IMR-90 (cell line): ENCODE measurements around the gene GEMIN2. TPM values are rescaled to one million over a fixed set of nuclear protein-coding genes. Genes with fewer than 3 reads are reported as not detected.

Source experiments
- ATAC-seq: fragments of 200-7000 bp; cut with Tn5 transposase; 2 replicates; pipeline ENCODE4 v1.9.1; 2020; ENCODE audit warnings: low read depth, mild to moderate bottlenecking, moderate library complexity
- BruUV-seq: library from RNA; stranded (reverse); fragments of 400-500 nt; replicated peaks from 2 replicates; lab custom pipeline; 2021; lab: Mats Ljungman, UMichigan
- CTCF ChIA-PET: fragments of 300-600 bp; formaldehyde crosslinking; extraction: SDS; loops from one replicate; lab custom pipeline; 2021; ENCODE audit warnings: antibody characterized with exemption; lab: Yijun Ruan, JAX
- POLR2A ChIA-PET: fragments of 300-600 bp; sonication (Branson Sonifier 250); formaldehyde crosslinking; loops from one replicate; lab custom pipeline; 2022; ENCODE audit warnings: antibody characterized with exemption; ENCODE audit not compliant: unreplicated experiment; lab: Charles Lee
- DNase-seq: peaks from one replicate; pipeline ENCODE4 v3.0.0; 2013
- H2AFZ ChIP-seq: replicated peaks from 2 replicates; pipeline ENCODE3; 2013; ENCODE audit warnings: low read length, mild to moderate bottlenecking; ENCODE audit not compliant: poor library complexity
- H2AK5ac ChIP-seq: 2 replicates; pipeline ENCODE4 v1.6.1; 2013; ENCODE audit warnings: low read depth, low read length, inconsistent platforms
- H2AK9ac ChIP-seq: replicated peaks from 2 replicates; pipeline ENCODE3; 2013; ENCODE audit warnings: mild to moderate bottlenecking, low read depth, low read length, moderate library complexity; ENCODE audit not compliant: poor library complexity
- H2BK120ac ChIP-seq: 2 replicates; pipeline ENCODE4 v1.6.1; 2013; ENCODE audit warnings: low read depth, low read length, inconsistent platforms
- H2BK15ac ChIP-seq: 3 replicates; pipeline ENCODE4 v1.6.1; 2013; ENCODE audit warnings: low read depth, low read length, inconsistent platforms
- H2BK20ac ChIP-seq: 2 replicates; pipeline ENCODE4 v1.6.1; 2013; ENCODE audit warnings: low read depth, mild to moderate bottlenecking, inconsistent platforms, low read length, moderate library complexity
- H2BK5ac ChIP-seq: 2 replicates; pipeline ENCODE4 v1.6.1; 2013; ENCODE audit warnings: mild to moderate bottlenecking, low read depth, low read length, inconsistent platforms; ENCODE audit not compliant: poor library complexity, severe bottlenecking
- H3K14ac ChIP-seq: replicated peaks from 2 replicates; pipeline ENCODE4 v1.6.1; 2013; ENCODE audit warnings: low read depth, low read length, inconsistent platforms
- H3K18ac ChIP-seq: 2 replicates; pipeline ENCODE4 v1.6.1; 2013; ENCODE audit warnings: low read depth, low read length, control low read depth
- H3K23ac ChIP-seq: 2 replicates; pipeline ENCODE4 v1.6.1; 2013; ENCODE audit warnings: low read depth, low read length, inconsistent platforms
- H3K27ac ChIP-seq: 2 replicates; pipeline ENCODE4 v1.5.1; 2013; ENCODE audit warnings: mild to moderate bottlenecking, control low read depth, low read length; ENCODE audit not compliant: insufficient read depth
- H3K27me3 ChIP-seq: 2 replicates; pipeline ENCODE4 v1.6.1; 2013; ENCODE audit warnings: low read length; ENCODE audit not compliant: control insufficient read depth, insufficient read depth
- H3K36me3 ChIP-seq: 2 replicates; pipeline ENCODE4 v1.6.1; 2013; ENCODE audit warnings: low read length, mixed read lengths; ENCODE audit not compliant: control insufficient read depth, insufficient read depth
- H3K4ac ChIP-seq: 2 replicates; pipeline ENCODE4 v1.6.1; 2013; ENCODE audit warnings: low read depth, low read length, inconsistent platforms
- H3K4me1 ChIP-seq: 2 replicates; pipeline ENCODE4 v1.6.1; 2013; ENCODE audit warnings: low read length, mixed read lengths; ENCODE audit not compliant: control insufficient read depth, insufficient read depth
- H3K4me2 ChIP-seq: 2 replicates; pipeline ENCODE4 v1.6.1; 2013; ENCODE audit warnings: low read depth, mild to moderate bottlenecking, control low read depth, low read length, moderate library complexity
- H3K4me3 ChIP-seq: 2 replicates; pipeline ENCODE4 v1.5.1; 2013; ENCODE audit warnings: low read depth, mild to moderate bottlenecking, control low read depth, low read length, moderate library complexity; ENCODE audit not compliant: insufficient read depth
- H3K56ac ChIP-seq: 2 replicates; pipeline ENCODE4 v1.6.1; 2013; ENCODE audit warnings: low read length, inconsistent platforms; ENCODE audit not compliant: insufficient read depth; ENCODE audit errors: extremely low read depth
- H3K79me1 ChIP-seq, 2 experiments: 2 replicates each; pipeline ENCODE4 v1.6.1; 2013; ENCODE audit warnings: low read length in 2 of 2, inconsistent platforms in 1 of 2, low read depth in 1 of 2
- H3K9ac ChIP-seq: 2 replicates; pipeline ENCODE4 v1.6.1; 2013; ENCODE audit warnings: low read depth, low read length, control low read depth
- H3K9me1 ChIP-seq: 2 replicates; pipeline ENCODE4 v1.6.1; 2013; ENCODE audit warnings: low read length, inconsistent platforms; ENCODE audit not compliant: insufficient read depth
- H3K9me3 ChIP-seq: 2 replicates; pipeline ENCODE4 v1.6.1; 2013; ENCODE audit warnings: low read length; ENCODE audit not compliant: control insufficient read depth, insufficient read depth
- H4K20me1 ChIP-seq: 2 replicates; pipeline ENCODE4 v1.6.1; 2013; ENCODE audit warnings: low read length, inconsistent platforms; ENCODE audit not compliant: insufficient read depth
- H4K5ac ChIP-seq: 2 replicates; pipeline ENCODE4 v1.6.1; 2013; ENCODE audit warnings: mild to moderate bottlenecking, low read depth, low read length, control low read depth
- H4K8ac ChIP-seq, 2 experiments: 2 replicates each; pipeline ENCODE4 v1.6.1; 2013; ENCODE audit warnings: low read depth in 2 of 2, low read length in 2 of 2, control low read depth in 1 of 2, inconsistent platforms in 1 of 2
- H4K91ac ChIP-seq: 2 replicates; pipeline ENCODE4 v1.6.1; 2013; ENCODE audit warnings: low read depth, low read length, inconsistent platforms; ENCODE audit not compliant: insufficient read depth
- MAFK ChIP-seq: IDR thresholded peaks from 2 replicates; pipeline ENCODE4 v1.6.1; 2012; ENCODE audit warnings: low read depth, low read length, improper control_type of control experiment
- MXI1 ChIP-seq: IDR thresholded peaks from 2 replicates; pipeline ENCODE4 v1.6.1; 2012; ENCODE audit warnings: low read depth, mild to moderate bottlenecking, low read length, moderate library complexity, borderline replicate concordance
- RCOR1 ChIP-seq: IDR thresholded peaks from 2 replicates; pipeline ENCODE4 v1.6.1; 2012; ENCODE audit warnings: mild to moderate bottlenecking, low read length, improper control_type of control experiment; ENCODE audit not compliant: insufficient replicate concordance
- SMC3 ChIP-seq: fragments of 150-350 bp; IDR thresholded peaks from 2 replicates; pipeline ENCODE4 v1.6.1; 2016; ENCODE audit warnings: low read depth, mild to moderate bottlenecking, antibody characterized with exemption, low read length, moderate library complexity
- USF2 ChIP-seq: fragments of 150-350 bp; IDR thresholded peaks from 2 replicates; pipeline ENCODE4 v1.6.1; 2017; ENCODE audit warnings: mild to moderate bottlenecking, antibody characterized with exemption, low read length, low read depth
- WGBS, 2 experiments: methylation state at CpG; one replicate each; pipeline versions ENCODE4 v1.1.5 to v1.1.7; 2013; ENCODE audit warnings: missing lambda C conversion rate in 2 of 2; ENCODE audit not compliant: insufficient read length in 1 of 2; ENCODE audit errors: extremely low coverage in 2 of 2; 5-methylcytosine and 5-hydroxymethylcytosine counted together
- dilution Hi-C: fragments of 300-500 bp; cut with HindIII; formaldehyde crosslinking; loops from one replicate; pipeline ENCODE4 v1.14.3; 2018; ENCODE audit warnings: low sequenced_read_pairs; ENCODE audit not compliant: unreplicated experiment
- in situ Hi-C: fragments of 300-500 bp; cut with MboI; formaldehyde crosslinking; loops from 3 replicates; pipeline ENCODE4 v1.14.3; 2019; ENCODE audit warnings: low sequenced_read_pairs, inconsistent platforms, mixed read lengths
- intact Hi-C: fragments of 100-400 bp; cut with micrococcal nuclease; formaldehyde crosslinking; loops from 2 replicates; pipeline ENCODE4 v1.10.0; 2022
- polyA plus RNA-seq, 3 experiments: library from polyadenylated mRNA; depleted of rRNA; stranded (reverse); fragments of >200 nt; gene quantifications; 2 replicates each; pipeline ENCODE4 v1.2.3, GENCODE V29; 2012; ENCODE audit warnings: low replicate concordance in 1 of 3
- total RNA-seq: library from RNA; depleted of rRNA; stranded (reverse); fragments of >200 nt; gene quantifications from 2 replicates; pipeline ENCODE4 v1.2.3, GENCODE V29; 2012

GEMIN2 gene
- total and polyA plus RNA-seq, 2 of the 4 experiments (the other 2 are of a cell fraction): 10.6 to 11.2 TPM

GRCh38 chr14:39122330-39123138, 8.4 kb downstream of the GEMIN2 start:
- no peak overlapping the region for H4K91ac ChIP-seq
- no TSS peak for BruUV-seq
- no peak overlapping the region for H3K4me2 ChIP-seq
- H3K27ac ChIP-seq: no peak overlapping the region
- H3K9me1 ChIP-seq: no peaks in the 10 kb centered on the region
- no peak overlapping the region for H3K18ac ChIP-seq
- ATAC-seq (no peak), DNase-seq (no peak)
- no peak overlapping the region for H3K4ac ChIP-seq
- no peak overlapping the region for H3K14ac ChIP-seq
- no peaks in the 10 kb centered on the region for H3K79me1 ChIP-seq
- H3K4me1 ChIP-seq: no peaks in the 10 kb centered on the region
- in situ Hi-C loops: no loop called here
- H3K36me3 ChIP-seq: peaks cover 15% of the 10 kb centered on the region
- no peak overlapping the region for H3K23ac ChIP-seq
- H2BK15ac ChIP-seq: no peak overlapping the region
- ChIA-PET CTCF (no interaction called here), POLR2A (interaction anchor here (0.5 to 0.6 kb wide), 2 partner anchors 24 to 28 kb away, joined by 3 to 6 read pairs; no protein-coding TSS in a partner anchor)
- H4K20me1 ChIP-seq: no peaks in the 10 kb centered on the region
- H3K56ac ChIP-seq: no peak overlapping the region
- H3K27me3 ChIP-seq: no peaks in the 10 kb centered on the region
- no peaks in the 10 kb centered on the region for H3K9me3 ChIP-seq
- H2BK20ac ChIP-seq: no peak overlapping the region
- no peak overlapping the region for H2AFZ ChIP-seq
- H4K8ac ChIP-seq: no peak overlapping the region
- H2AK5ac ChIP-seq: no peak overlapping the region
- H2AK9ac ChIP-seq: no peak overlapping the region
- no peak overlapping the region for H3K9ac ChIP-seq
- no peak overlapping the region for H3K4me3 ChIP-seq
- WGBS, 2 experiments: no CpG with 5 or more reads among the region's 3 CpGs
- no peak overlapping the region for H2BK120ac ChIP-seq
- TF ChIP-seq USF2: no peak
- TF ChIP-seq SMC3: no peak
- no peak for TF ChIP-seq RCOR1
- no peak for TF ChIP-seq MXI1
- no peak for TF ChIP-seq MAFK
- H2BK5ac ChIP-seq: no peak overlapping the region
- H4K5ac ChIP-seq: no peak overlapping the region
- dilution Hi-C loops: no loop called here
- intact Hi-C loops: no loop called here
